ENCODE results near the gene C1orf116.

The C1orf116 gene

GRCh38 chr1:207019161-207019560 lies 13.4 kb downstream of the C1orf116 start:
- TF ChIP-seq EZH2phosphoT487 (IDR thresholded peaks at IDR 0.05; ENCODE audit: borderline replicate concordance): no peak
- TF ChIP-seq, protein P1, sequence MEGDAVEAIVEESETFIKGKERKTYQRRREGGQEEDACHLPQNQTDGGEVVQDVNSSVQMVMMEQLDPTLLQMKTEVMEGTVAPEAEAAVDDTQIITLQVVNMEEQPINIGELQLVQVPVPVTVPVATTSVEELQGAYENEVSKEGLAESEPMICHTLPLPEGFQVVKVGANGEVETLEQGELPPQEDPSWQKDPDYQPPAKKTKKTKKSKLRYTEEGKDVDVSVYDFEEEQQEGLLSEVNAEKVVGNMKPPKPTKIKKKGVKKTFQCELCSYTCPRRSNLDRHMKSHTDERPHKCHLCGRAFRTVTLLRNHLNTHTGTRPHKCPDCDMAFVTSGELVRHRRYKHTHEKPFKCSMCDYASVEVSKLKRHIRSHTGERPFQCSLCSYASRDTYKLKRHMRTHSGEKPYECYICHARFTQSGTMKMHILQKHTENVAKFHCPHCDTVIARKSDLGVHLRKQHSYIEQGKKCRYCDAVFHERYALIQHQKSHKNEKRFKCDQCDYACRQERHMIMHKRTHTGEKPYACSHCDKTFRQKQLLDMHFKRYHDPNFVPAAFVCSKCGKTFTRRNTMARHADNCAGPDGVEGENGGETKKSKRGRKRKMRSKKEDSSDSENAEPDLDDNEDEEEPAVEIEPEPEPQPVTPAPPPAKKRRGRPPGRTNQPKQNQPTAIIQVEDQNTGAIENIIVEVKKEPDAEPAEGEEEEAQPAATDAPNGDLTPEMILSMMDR (conservative IDR thresholded peaks at IDR 0.05; ENCODE audit: low read length): no peak
- no peak overlapping the region for H3K4me3 ChIP-seq (ENCODE audit: low read length, poor library complexity, severe bottlenecking)
- no peaks in the 10 kb centered on the region for H4K20me1 ChIP-seq (ENCODE audit: insufficient read depth, low read length, poor library complexity, severe bottlenecking)
- no peak overlapping the region for H3K9ac ChIP-seq (ENCODE audit: low read depth, low read length, poor library complexity, severe bottlenecking)
- H3K4me1 ChIP-seq (ENCODE audit: insufficient read depth, low read length, poor library complexity, severe bottlenecking): no peaks in the 10 kb centered on the region
- no peaks in the 10 kb centered on the region for H3F3A ChIP-seq (ENCODE audit: low read depth)
- H3K79me2 ChIP-seq (ENCODE audit: insufficient read depth, low read length): no peaks in the 10 kb centered on the region
- peaks cover 10% of the 10 kb centered on the region for H3K27me3 ChIP-seq (ENCODE audit: insufficient read depth, low read length, poor library complexity, severe bottlenecking)
- no peaks in the 10 kb centered on the region for H3K36me3 ChIP-seq (ENCODE audit: insufficient read depth, low read length)
- H2AFZ ChIP-seq (ENCODE audit: low read length): no peak overlapping the region
- H3K9me3 ChIP-seq (ENCODE audit: insufficient read depth, low read depth, low read length): no peaks in the 10 kb centered on the region
- H3K9me2 ChIP-seq (replicated peaks; ENCODE audit: low read depth, low read length): no peaks in the 10 kb centered on the region
- no peak overlapping the region for H3K4me2 ChIP-seq (ENCODE audit: low read depth, low read length, poor library complexity, severe bottlenecking)

DNA sequence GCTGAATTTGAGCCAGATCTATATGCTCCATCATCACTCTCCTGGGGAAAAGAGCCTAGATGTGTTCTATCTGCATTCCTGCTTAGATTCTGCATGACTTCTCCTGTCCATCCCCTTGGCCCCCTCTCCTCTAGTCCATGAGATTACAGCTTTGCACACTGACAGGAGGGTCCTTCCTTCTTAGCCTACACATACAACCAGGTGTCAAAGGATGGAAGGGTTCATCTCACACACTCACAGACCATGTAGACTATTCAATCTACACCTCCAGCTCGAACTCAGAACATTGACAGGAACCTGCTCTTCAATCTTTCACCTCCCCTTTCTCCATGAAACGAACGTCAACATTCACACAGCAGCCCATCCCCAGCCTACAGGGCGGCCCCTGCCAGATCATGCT lies 13.8 kb downstream of the C1orf116 start:
- Histone ChIP-seq H3K4me1 (ENCODE audit: insufficient read depth, low read length, poor library complexity, severe bottlenecking) (no peaks in the 10 kb centered on the region), H3K9me2 (replicated peaks; ENCODE audit: low read depth, low read length) (no peaks in the 10 kb centered on the region), H3K9me3 (ENCODE audit: insufficient read depth, low read depth, low read length) (no peaks in the 10 kb centered on the region), H3K4me2 (ENCODE audit: low read depth, low read length, poor library complexity, severe bottlenecking) (no peak overlapping the region), H3K9ac (ENCODE audit: low read depth, low read length, poor library complexity, severe bottlenecking) (no peak overlapping the region), H4K20me1 (ENCODE audit: insufficient read depth, low read length, poor library complexity, severe bottlenecking) (no peaks in the 10 kb centered on the region), H3K4me3 (ENCODE audit: low read length, poor library complexity, severe bottlenecking) (no peak overlapping the region), H3F3A (ENCODE audit: low read depth) (no peaks in the 10 kb centered on the region), H3K27me3 (ENCODE audit: insufficient read depth, low read length, poor library complexity, severe bottlenecking) (peaks cover 10% of the 10 kb centered on the region), H2AFZ (ENCODE audit: low read length) (no peak overlapping the region), H3K79me2 (ENCODE audit: insufficient read depth, low read length) (no peaks in the 10 kb centered on the region), H3K36me3 (ENCODE audit: insufficient read depth, low read length) (no peaks in the 10 kb centered on the region)
- TF ChIP-seq EZH2phosphoT487 (IDR thresholded peaks at IDR 0.05; ENCODE audit: borderline replicate concordance): no peak
- TF ChIP-seq, protein P1 (conservative IDR thresholded peaks at IDR 0.05; ENCODE audit: low read length): no peak

GRCh38 chr1:207017615-207018559 lies 14.7 kb downstream of the C1orf116 start:
- Histone ChIP-seq H3K4me2 (ENCODE audit: low read depth, low read length, poor library complexity, severe bottlenecking) (no peak overlapping the region), H3K9me3 (ENCODE audit: insufficient read depth, low read depth, low read length) (no peaks in the 10 kb centered on the region), H3K4me1 (ENCODE audit: insufficient read depth, low read length, poor library complexity, severe bottlenecking) (no peaks in the 10 kb centered on the region), H3K4me3 (ENCODE audit: low read length, poor library complexity, severe bottlenecking) (no peak overlapping the region), H4K20me1 (ENCODE audit: insufficient read depth, low read length, poor library complexity, severe bottlenecking) (no peaks in the 10 kb centered on the region), H3K79me2 (ENCODE audit: insufficient read depth, low read length) (no peaks in the 10 kb centered on the region), H2AFZ (ENCODE audit: low read length) (no peak overlapping the region), H3F3A (ENCODE audit: low read depth) (no peaks in the 10 kb centered on the region), H3K9me2 (replicated peaks; ENCODE audit: low read depth, low read length) (no peaks in the 10 kb centered on the region), H3K27me3 (ENCODE audit: insufficient read depth, low read length, poor library complexity, severe bottlenecking) (peaks cover 12% of the 10 kb centered on the region), H3K9ac (ENCODE audit: low read depth, low read length, poor library complexity, severe bottlenecking) (no peak overlapping the region), H3K36me3 (ENCODE audit: insufficient read depth, low read length) (no peaks in the 10 kb centered on the region)
- TF ChIP-seq, protein P1 (conservative IDR thresholded peaks at IDR 0.05; ENCODE audit: low read length): no peak
- TF ChIP-seq EZH2phosphoT487 (IDR thresholded peaks at IDR 0.05; ENCODE audit: borderline replicate concordance): no peak
